Activated naive CD8-positive, alpha-beta T cell treated with anti-CD3 and anti-CD28 coated beads, Interleukin-2, amount 50 U/mL, for 16 hours (primary cell): ENCODE results near the gene TSPAN1.

ENCODE experiments used
- DNase-seq: peaks from one replicate; pipeline ENCODE4 v3.0.0-alpha.2; 2020; ENCODE audit warnings: low read depth, low spot score

TSPAN1 gene

GRCh38 chr1:46160212-46160611 lies 14.7 kb upstream of the TSPAN1 start:
- DNase-seq: no peak

GRCh38 chr1:46166521-46167462 lies 8.1 kb upstream of the TSPAN1 start:
- peak; percentile 12 for DNase-seq

- DNase-seq: no peak
Measured at GRCh38 chr1:46168477-46168876, 6.4 kb upstream of the TSPAN1 start.

DNA sequence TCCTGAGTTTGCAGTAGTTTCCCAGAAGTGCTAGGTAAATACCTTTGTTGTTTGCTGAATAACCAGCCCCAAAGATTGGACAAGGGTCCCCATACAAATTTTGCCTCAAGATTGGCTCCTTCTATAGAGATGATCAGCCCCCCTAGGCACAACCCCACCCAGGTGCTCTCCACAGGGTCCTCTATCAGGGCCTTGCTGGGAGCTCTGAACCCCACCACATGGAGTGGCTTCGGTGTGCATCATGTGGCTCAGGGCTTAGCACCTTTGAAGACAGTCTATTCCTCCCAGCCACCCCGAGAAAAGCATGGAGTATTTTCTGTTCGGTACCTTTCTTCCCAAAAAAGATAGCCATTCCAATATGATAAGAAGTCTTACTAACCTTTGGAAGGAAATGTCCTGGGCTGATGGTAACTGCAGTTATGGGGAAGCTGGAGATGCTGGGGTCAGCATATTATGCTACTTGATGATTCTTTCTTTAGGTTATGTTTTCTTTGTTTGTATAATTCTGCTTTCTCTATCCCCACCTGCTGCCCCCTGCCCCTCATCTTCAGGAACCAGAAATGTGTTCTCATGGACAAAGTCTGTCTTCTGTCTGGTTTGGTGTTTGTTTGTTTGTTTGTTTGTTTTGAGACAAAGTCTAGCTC lies 5.0 kb upstream of the TSPAN1 start:
- no peak for DNase-seq

- no peak for DNase-seq
Measured at GRCh38 chr1:46171351-46171750, 3.5 kb upstream of the TSPAN1 start.

DNA sequence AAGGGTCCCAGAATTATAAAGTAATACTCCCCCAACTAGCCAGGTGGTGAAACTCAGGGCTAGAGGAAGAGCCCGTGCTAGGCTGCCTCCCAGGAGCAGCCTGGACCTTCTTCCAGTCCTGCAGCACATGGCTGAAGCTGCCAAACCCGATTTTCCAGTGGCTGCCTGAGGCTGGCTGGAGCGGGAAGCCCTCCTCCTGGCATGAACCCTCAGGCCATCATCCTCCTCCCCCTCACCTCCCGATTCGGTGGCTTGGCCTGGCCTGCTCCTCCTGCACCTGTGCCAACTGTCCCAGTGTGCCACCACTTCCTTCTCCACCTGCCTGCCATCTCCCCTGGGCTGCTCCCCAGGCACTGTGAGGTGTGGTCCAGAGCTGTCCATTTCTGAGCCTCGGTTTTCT lies 3.0 kb upstream of the TSPAN1 start:
- DNase-seq: no peak

GRCh38 chr1:46172321-46172720 lies 2.6 kb upstream of the TSPAN1 start:
- DNase-seq: no peak

DNA sequence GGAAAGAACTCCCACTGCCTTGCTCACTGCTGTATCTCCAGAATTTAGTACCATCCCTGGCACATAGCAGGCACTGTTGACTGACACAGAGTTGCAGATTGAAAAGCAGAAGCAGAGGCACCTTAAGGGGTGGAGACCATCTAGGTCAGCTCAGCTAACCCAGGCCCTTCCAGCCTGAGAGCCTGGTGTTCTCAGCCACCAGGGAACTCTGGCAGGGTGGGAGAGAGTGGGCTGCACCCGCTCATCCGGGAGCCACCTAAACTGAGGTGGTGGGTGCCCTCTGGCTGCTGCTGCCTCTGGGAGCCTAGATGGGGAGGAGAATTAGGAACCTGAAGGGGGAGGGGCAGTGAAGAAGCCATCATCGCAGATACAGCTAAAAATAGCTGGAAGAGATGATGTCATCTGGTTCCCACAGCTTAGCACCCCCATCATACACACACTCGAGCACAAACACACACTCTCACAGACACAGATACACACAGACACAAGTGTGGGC lies 1.5 kb upstream of the TSPAN1 start:
- DNase-seq: no peak

- DNase-seq: no peak
Measured at GRCh38 chr1:46175243-46175642, 356 bp downstream of the TSPAN1 start.

DNA sequence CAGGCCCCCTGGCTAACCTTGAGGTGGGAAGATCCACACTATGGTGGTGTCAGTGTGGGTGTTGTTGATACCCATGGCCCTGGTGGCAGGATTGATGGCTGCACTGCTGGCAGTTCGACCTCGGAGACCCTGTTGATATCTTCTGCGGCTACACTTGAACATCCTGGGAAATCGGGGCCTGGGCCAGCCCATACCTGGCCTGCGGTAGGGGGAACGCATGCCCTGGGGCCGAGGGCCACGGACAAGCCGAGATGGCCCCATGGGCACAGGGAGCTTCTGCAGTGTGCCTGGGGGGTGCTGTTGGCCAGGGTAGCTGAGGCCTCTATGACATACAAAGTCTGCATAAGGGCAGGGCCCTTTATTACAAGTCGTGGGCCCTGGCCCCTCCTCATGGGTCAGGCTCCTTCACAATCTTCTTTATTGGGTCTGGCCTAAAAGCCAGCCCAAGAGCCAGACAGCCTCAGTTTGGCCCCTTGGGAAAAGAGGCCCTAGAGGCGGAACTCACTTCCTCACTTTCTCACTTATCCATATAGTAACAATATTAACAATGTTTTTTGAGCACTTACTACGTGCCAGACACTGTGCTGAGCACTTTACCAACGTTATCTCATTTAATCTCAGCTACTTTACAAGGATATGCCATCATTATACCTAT lies 1.5 kb downstream of the TSPAN1 start, which contains the start of gene P3R3URF:
P3R3URF (minus strand) TSS at position 278 of the 655 bp plus-strand sequence; CDS start at position 261, 17 bp downstream.
- no peak for DNase-seq

DNA sequence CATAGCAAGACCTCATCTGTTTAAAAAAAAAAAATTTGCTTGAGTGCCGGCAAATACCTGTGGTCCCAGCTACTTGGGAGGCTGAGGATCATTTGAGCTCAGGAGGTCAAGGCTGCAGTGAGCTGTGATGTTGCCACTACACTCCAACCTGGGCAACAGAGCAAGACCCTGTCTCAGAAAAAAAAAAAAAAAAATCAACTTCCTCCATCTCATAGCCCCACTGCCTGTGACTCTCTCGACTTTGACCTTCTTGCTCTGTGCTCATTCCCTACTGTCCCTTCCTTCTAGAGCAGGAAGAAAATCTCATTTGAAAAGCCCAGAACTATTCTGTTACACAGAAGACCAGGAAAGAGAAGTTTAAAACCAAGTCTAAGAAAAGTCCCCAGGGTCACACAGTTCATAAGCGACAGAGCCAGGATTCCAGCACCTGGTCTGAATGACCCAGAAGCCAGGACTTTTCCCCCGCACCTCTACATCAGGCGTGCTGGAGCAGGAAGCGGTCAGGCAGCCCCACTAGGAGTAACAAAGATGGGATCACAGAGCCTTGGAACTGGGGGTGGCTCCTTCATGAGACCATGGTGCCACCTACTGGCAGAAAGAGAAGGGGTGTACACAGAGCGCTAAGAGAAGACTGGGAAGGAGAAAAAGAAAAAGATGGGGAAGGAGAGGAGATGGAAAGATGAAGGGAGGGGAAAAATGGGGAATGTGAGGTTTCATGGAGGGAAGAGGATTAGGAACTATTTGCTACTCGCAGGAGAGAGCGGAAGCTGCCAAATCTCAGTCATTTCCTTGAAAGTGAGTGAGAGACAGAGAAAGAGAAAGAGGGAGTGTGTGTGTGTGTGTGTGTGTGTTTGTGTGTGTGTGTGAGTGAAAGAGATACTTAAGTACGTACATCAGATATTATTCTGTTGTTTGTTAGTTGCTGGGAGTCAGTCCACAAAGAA lies 4.5 kb downstream of the TSPAN1 start:
- DNase-seq: peak; percentile 24

DNA sequence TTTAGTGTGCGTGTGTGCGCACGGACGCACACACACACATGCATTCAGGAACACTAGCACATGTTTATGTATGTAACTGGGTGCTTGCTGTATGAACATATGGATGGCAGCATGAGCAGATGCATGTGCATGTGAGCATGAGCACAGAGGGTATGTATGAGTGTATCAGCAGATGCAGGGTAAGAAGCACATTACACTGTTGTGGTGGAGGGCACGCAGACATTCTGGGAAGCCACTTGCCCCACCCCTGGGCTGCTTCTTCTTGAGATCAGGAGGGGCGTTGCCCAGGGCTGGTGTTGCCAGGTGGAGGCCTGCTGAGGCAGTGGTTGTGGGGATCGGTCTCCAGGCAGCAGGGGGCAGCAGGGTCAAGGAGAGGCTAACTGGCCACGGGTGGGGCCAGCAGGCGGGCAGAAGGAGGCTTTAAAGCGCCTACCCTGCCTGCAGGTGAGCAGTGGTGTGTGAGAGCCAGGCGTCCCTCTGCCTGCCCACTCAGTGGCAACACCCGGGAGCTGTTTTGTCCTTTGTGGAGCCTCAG lies 5.3 kb downstream of the TSPAN1 start:
- DNase-seq: no peak

DNA sequence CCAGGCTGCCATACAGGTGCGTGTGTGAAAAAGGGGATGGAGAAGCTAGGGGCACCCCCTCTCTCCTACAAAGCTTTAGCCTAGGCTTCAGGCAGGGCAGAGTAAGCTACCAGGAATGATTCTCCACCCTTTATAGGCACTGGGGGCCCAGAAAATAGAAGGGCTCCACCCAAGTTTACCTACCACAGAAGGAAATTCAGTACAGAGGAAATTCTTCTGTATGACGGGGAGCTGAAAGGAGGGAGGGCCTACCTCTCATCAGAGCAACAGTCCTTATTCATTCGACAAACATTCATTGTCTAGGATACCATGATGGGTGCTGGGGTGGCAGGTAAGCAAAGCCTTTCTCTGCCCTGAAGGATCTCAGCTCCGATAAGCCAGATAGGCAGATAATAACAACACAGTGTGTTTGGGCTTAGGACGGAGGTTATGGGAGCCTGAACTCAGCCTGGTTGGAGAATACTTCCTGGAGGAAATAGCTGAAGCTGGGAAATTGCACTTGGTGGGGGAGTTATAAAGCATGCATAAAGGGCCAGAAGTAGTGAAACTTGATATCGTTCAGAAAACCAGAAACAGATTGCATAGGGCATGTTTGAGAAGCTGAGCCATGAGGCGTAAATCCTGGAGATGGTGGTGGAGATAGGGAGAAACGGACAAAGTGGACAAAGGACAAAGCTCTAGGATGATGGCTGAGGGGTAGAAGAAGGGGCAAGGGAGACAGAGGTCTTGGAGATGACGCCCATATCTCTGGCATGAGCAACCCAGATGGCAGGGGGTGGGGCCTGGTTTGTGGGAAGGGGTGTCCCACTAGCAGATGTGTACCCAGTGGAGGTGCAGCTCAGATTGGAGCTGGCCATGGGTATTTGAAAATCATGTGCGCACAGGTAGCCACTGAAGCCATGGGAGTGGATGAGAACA lies 6.7 kb downstream of the TSPAN1 start:
- no peak for DNase-seq

- no peak for DNase-seq
Measured at GRCh38 chr1:46183079-46183847, 8.4 kb downstream of the TSPAN1 start.

- DNase-seq: no peak
Measured at GRCh38 chr1:46183926-46184557, 9.2 kb downstream of the TSPAN1 start.

DNA sequence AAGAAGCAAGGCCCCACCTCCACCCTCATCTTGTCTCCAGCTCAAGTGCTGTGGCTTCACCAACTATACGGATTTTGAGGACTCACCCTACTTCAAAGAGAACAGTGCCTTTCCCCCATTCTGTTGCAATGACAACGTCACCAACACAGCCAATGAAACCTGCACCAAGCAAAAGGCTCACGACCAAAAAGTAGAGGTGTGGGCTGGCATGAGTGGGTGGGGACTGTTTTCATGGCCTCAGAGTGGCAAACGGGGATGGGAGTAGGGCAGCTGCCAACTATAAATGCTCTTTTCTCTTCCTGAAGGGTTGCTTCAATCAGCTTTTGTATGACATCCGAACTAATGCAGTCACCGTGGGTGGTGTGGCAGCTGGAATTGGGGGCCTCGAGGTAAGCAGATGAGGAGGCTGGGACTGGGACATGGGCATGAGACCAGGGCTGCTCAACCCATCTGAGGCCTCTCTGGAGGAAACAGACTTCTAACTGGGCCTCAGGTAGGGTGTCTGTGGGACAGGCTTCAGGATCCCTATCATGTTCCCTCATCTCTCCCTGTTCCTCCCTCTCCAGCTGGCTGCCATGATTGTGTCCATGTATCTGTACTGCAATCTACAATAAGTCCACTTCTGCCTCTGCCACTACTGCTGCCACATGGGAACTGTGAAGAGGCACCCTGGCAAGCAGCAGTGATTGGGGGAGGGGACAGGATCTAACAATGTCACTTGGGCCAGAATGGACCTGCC lies 10.2 kb downstream of the TSPAN1 start:
- DNase-seq: peak; percentile 30

DNA sequence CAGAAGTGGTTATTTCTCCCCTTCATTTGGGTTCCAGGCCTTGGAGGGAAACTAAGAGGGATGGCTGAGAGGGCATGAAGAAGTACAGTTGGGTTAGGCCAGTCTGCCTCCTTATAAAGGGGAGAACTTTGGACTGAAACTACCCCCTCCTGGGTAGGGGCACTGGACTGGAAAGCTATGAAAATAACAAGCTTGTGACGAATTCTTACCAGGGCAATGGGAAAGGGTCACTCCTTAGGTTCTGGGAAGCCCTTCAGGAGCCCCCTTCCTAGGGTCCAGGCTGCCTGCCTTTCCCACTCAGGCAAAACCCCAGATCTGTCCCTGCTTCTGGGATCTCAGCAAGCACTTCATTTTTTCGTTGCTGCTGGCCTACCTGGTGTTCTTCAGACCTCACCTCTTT lies 11.2 kb downstream of the TSPAN1 start:
- no peak for DNase-seq
